ENCODE results near the gene WDR82. TPM values are rescaled to one million over a fixed set of nuclear protein-coding genes. Genes with fewer than 3 reads are reported as not detected.

WDR82 gene
- total and polyA plus RNA-seq, 9 of the 15 experiments (the other 6 are each of a cell fraction or from before 2014, with no cell fraction given): 6.4 to 62.9 (median 37.1) TPM

DNA sequence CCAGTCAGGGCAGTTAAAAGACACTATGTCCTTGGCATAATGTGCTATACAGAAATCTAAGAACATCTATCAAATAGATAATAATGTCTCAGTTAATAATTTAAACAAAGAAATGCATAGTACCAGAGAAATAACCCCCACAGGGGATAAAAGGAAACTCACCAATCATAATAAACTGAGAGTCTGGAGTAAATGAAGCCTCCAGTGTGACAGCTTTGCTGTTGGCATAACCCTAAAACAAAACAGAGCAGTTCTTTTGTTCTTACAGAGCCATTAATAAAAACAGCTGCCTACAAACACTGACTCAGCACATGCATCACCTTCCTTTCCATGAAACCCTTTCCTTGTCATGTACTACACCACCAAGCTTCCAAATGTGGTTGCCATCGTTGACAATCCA is 19.4 kb downstream of the WDR82 start:
- CTCF ChIA-PET (ENCODE audit: low intra/inter-chr PET ratio): no interaction called here
- no peak overlapping the region for H3K4me2 ChIP-seq (ENCODE audit: insufficient read depth, low read length)
- H3K4me3 ChIP-seq: no peak overlapping the region
- H4K20me1 ChIP-seq (replicated peaks; ENCODE audit: control insufficient read depth, insufficient read depth, low read length): no peaks in the 10 kb centered on the region
- BruUV-seq (replicated peaks): no TSS peak
- H2AFZ ChIP-seq (ENCODE audit: low read depth, low read length): no peak overlapping the region
- POLR2A ChIA-PET: interaction anchor here (0.7 to 1.1 kb wide), 3 partner anchors 10 to 19 kb away, joined by 3 to 4 read pairs (median 3); no protein-coding TSS in a partner anchor
- TF ChIP-seq RHOXF2B (CRISPR knock-in tag; conservative IDR thresholded peaks at IDR 0.05): no peak
- 0 out of 2 replicates have a peak, but pooled peaks have one; percentile 16 for TF ChIP-seq MAFK (IDR thresholded peaks at IDR 0.05; ENCODE audit: low read length)
- TF ChIP-seq MYNN (IDR thresholded peaks at IDR 0.05): no peak
- no peak for TF ChIP-seq MYNN (CRISPR knock-in tag; IDR thresholded peaks at IDR 0.05)
- peak; percentile 22; the same call in 1 of the 2 replicates for TF ChIP-seq MAFF (IDR thresholded peaks at IDR 0.05; ENCODE audit: low read length)
- TF ChIP-seq, protein P1, sequence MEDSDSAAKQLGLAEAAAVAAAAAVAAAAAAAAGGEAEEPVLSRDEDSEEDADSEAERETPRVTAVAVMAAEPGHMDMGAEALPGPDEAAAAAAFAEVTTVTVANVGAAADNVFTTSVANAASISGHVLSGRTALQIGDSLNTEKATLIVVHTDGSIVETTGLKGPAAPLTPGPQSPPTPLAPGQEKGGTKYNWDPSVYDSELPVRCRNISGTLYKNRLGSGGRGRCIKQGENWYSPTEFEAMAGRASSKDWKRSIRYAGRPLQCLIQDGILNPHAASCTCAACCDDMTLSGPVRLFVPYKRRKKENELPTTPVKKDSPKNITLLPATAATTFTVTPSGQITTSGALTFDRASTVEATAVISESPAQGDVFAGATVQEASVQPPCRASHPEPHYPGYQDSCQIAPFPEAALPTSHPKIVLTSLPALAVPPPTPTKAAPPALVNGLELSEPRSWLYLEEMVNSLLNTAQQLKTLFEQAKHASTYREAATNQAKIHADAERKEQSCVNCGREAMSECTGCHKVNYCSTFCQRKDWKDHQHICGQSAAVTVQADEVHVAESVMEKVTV (CRISPR knock-in tag; IDR thresholded peaks at IDR 0.05): no peak
- TF ChIP-seq, protein P2, sequence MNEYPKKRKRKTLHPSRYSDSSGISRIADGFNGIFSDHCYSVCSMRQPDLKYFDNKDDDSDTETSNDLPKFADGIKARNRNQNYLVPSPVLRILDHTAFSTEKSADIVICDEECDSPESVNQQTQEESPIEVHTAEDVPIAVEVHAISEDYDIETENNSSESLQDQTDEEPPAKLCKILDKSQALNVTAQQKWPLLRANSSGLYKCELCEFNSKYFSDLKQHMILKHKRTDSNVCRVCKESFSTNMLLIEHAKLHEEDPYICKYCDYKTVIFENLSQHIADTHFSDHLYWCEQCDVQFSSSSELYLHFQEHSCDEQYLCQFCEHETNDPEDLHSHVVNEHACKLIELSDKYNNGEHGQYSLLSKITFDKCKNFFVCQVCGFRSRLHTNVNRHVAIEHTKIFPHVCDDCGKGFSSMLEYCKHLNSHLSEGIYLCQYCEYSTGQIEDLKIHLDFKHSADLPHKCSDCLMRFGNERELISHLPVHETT (CRISPR knock-in tag; conservative IDR thresholded peaks at IDR 0.05 in 1 of 2, IDR thresholded peaks at IDR 0.05 in 1 of 2): no peak
- TF ChIP-seq ZNF316 (IDR thresholded peaks at IDR 0.05): peak; percentile 52
- TF ChIP-seq C11orf30 (IDR thresholded peaks at IDR 0.05; ENCODE audit: low read depth): peak; percentile 61; the same call in 1 of the 2 replicates
- TF ChIP-seq MAFG (tag; conservative IDR thresholded peaks at IDR 0.05): peak; percentile 44; the same call in 1 of the 2 replicates
- no peak for TF ChIP-seq SETDB1 (IDR thresholded peaks at IDR 0.05; ENCODE audit: low read length)
- TF ChIP-seq CSDE1 (IDR thresholded peaks at IDR 0.05): no peak
- no peak for TF ChIP-seq CHD1 (IDR thresholded peaks at IDR 0.05; ENCODE audit: low read length)
- TF ChIP-seq RBM15 (IDR thresholded peaks at IDR 0.05; ENCODE audit: insufficient read depth, low read length): no peak
- TF ChIP-seq, protein P3, sequence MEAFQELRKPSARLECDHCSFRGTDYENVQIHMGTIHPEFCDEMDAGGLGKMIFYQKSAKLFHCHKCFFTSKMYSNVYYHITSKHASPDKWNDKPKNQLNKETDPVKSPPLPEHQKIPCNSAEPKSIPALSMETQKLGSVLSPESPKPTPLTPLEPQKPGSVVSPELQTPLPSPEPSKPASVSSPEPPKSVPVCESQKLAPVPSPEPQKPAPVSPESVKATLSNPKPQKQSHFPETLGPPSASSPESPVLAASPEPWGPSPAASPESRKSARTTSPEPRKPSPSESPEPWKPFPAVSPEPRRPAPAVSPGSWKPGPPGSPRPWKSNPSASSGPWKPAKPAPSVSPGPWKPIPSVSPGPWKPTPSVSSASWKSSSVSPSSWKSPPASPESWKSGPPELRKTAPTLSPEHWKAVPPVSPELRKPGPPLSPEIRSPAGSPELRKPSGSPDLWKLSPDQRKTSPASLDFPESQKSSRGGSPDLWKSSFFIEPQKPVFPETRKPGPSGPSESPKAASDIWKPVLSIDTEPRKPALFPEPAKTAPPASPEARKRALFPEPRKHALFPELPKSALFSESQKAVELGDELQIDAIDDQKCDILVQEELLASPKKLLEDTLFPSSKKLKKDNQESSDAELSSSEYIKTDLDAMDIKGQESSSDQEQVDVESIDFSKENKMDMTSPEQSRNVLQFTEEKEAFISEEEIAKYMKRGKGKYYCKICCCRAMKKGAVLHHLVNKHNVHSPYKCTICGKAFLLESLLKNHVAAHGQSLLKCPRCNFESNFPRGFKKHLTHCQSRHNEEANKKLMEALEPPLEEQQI (IDR thresholded peaks at IDR 0.05): no peak
- no peaks in the 10 kb centered on the region for H3K27me3 ChIP-seq (ENCODE audit: control insufficient read depth in 2 of 2, insufficient read depth in 2 of 2, low read length in 2 of 2)
- H3K4me1 ChIP-seq (replicated peaks in 1 of 2; ENCODE audit: control insufficient read depth in 2 of 2, insufficient read depth in 2 of 2, low read length in 2 of 2): peaks cover 0 to 19% of the 10 kb centered on the region in 2 experiments; a peak in 3 of 5 replicates
- intact Hi-C loops (cut with micrococcal nuclease) (no loop called here), in situ Hi-C loops (cut with MboI) (no loop called here)
- FAIRE-seq (no peak), ATAC-seq (no peak), DNase-seq (ENCODE audit: extremely low read depth in 1 of 4, low spot score in 3 of 4) (no peak)
- no peaks in the 10 kb centered on the region for H3K9me1 ChIP-seq (ENCODE audit: control insufficient read depth, insufficient read depth, low read length)
- peaks cover 99% of the 10 kb centered on the region for H3K36me3 ChIP-seq (ENCODE audit: control insufficient read depth, insufficient read depth, low read length)
- peaks cover 25% of the 10 kb centered on the region; the same call in 2 of the 3 replicates for H3K79me2 ChIP-seq (ENCODE audit: control insufficient read depth, insufficient read depth, low read length)
- 82% methylated on average over 1 of the region's 1 CpG for WGBS (ENCODE audit: insufficient coverage, low coverage, missing lambda C conversion rate)
- no peak overlapping the region for H3K9ac ChIP-seq (ENCODE audit: insufficient read depth in 1 of 2, low read depth in 2 of 2, low read length in 2 of 2)
- H3K9me3 ChIP-seq (replicated peaks; ENCODE audit: control insufficient read depth, insufficient read depth, low read depth, low read length): no peaks in the 10 kb centered on the region
- H3K27ac ChIP-seq (ENCODE audit: extremely low read depth, low read depth, low read length): no peak overlapping the region
